GM23338 (cell line): ENCODE measurements around the gene GNG4. TPM values are rescaled to one million over a fixed set of nuclear protein-coding genes. Genes with fewer than 3 reads are reported as not detected.

ENCODE experiments used
- ATAC-seq: fragments of 200-7000 bp; cut with Tn5 transposase; 3 replicates; pipeline ENCODE4 v1.9.1; 2020
- DNase-seq: peaks from one replicate; pipeline ENCODE4 v3.0.0-alpha.2; 2015; ENCODE audit warnings: low spot score
- H2AFZ ChIP-seq: fragments of 200-600 bp; sonication (generic); 2 replicates; pipeline ENCODE4 v1.8.0; 2016; ENCODE audit warnings: antibody characterized with exemption, mild to moderate bottlenecking, moderate library complexity
- H3F3A ChIP-seq: fragments of 200-600 bp; sonication (generic); replicated peaks from 2 replicates; pipeline ENCODE4 v1.8.0; 2017; ENCODE audit warnings: antibody characterized with exemption, mixed run types, low read depth
- H3K27ac ChIP-seq: fragments of 200-600 bp; sonication (generic); 2 replicates; pipeline ENCODE4 v1.6.1; 2016; ENCODE audit warnings: low read depth
- H3K27me3 ChIP-seq: fragments of 200-600 bp; sonication (generic); 2 replicates; pipeline ENCODE4 v1.8.0; 2016; ENCODE audit warnings: mild to moderate bottlenecking, mixed run types, moderate library complexity; ENCODE audit not compliant: insufficient read depth
- H3K36me3 ChIP-seq: fragments of 200-600 bp; sonication (generic); 2 replicates; pipeline ENCODE4 v1.8.0; 2016; ENCODE audit warnings: mild to moderate bottlenecking; ENCODE audit not compliant: insufficient read depth
- H3K4me1 ChIP-seq: fragments of 200-600 bp; sonication (generic); 2 replicates; pipeline ENCODE4 v1.8.0; 2016; ENCODE audit warnings: mild to moderate bottlenecking, moderate library complexity; ENCODE audit not compliant: insufficient read depth
- H3K4me2 ChIP-seq: fragments of 200-600 bp; sonication (generic); 2 replicates; pipeline ENCODE4 v1.7.1; 2017; ENCODE audit warnings: mixed run types
- H3K4me3 ChIP-seq: fragments of 200-600 bp; sonication (generic); 2 replicates; pipeline ENCODE4 v1.6.1; 2016; ENCODE audit warnings: mixed run types
- H3K79me2 ChIP-seq: fragments of 200-600 bp; sonication (generic); replicated peaks from 2 replicates; pipeline ENCODE4 v1.8.0; 2017; ENCODE audit warnings: mild to moderate bottlenecking; ENCODE audit not compliant: insufficient read depth
- H3K9me2 ChIP-seq: fragments of 200-600 bp; sonication (generic); 2 replicates; pipeline ENCODE4 v1.8.0; 2017; ENCODE audit not compliant: insufficient read depth
- H4K20me1 ChIP-seq: fragments of 200-600 bp; sonication (generic); replicated peaks from 2 replicates; pipeline ENCODE4 v1.8.0; 2017; ENCODE audit warnings: mild to moderate bottlenecking; ENCODE audit not compliant: insufficient read depth
- H3K27ac Mint-ChIP-seq: 2 replicates; pipeline ENCODE4 v1.8.0; 2020; ENCODE audit warnings: inconsistent platforms, mild to moderate bottlenecking, moderate library complexity, mixed read lengths
- H3K27me3 Mint-ChIP-seq: 3 replicates; pipeline ENCODE4 v1.8.0; 2022; ENCODE audit warnings: low read depth, mild to moderate bottlenecking, moderate library complexity, mixed read lengths, inconsistent platforms; ENCODE audit not compliant: insufficient read depth, poor library complexity
- H3K36me3 Mint-ChIP-seq: 3 replicates; pipeline ENCODE4 v1.8.0; 2021; ENCODE audit warnings: low read depth, mild to moderate bottlenecking, inconsistent platforms, moderate library complexity, mixed read lengths
- H3K4me1 Mint-ChIP-seq: 3 replicates; pipeline ENCODE4 v1.8.0; 2020; ENCODE audit warnings: mild to moderate bottlenecking, inconsistent platforms, mixed read lengths
- H3K4me3 Mint-ChIP-seq: 3 replicates; pipeline ENCODE4 v1.8.0; 2021; ENCODE audit warnings: moderate library complexity, mild to moderate bottlenecking, inconsistent platforms, mixed read lengths
- H3K9me3 Mint-ChIP-seq: 3 replicates; pipeline ENCODE4 v1.8.0; 2020; ENCODE audit warnings: moderate library complexity, mild to moderate bottlenecking, inconsistent platforms, mixed read lengths
- CREB1 ChIP-seq: fragments of 250-450 bp; sonication (Bioruptor Pico); IDR thresholded peaks from 2 replicates; pipeline ENCODE4 v1.5.0; 2020; ENCODE audit warnings: low read depth, mild to moderate bottlenecking, moderate library complexity
- CTCF ChIP-seq, 2 experiments: fragments of 200-600 bp in 1 of 2; sonication (generic) in 1 of 2; conservative IDR thresholded peaks; 2 replicates each; pipeline versions ENCODE4 v1.5.1 to v1.6.1; 2016 to 2017; ENCODE audit warnings: antibody characterized with exemption in 2 of 2, low read depth in 2 of 2, mild to moderate bottlenecking in 2 of 2, moderate library complexity in 1 of 2
- EZH2 ChIP-seq: fragments of 200-600 bp; sonication (generic); IDR thresholded peaks from one replicate; pipeline ENCODE4 v1.8.0; 2017; ENCODE audit warnings: antibody characterized with exemption, mild to moderate bottlenecking, low read depth; ENCODE audit not compliant: unreplicated experiment
- EZH2phosphoT487 ChIP-seq: fragments of 200-600 bp; sonication (generic); IDR thresholded peaks from one replicate; pipeline ENCODE4 v1.8.1; 2018; ENCODE audit warnings: antibody characterized with exemption; ENCODE audit not compliant: unreplicated experiment
- JUNB ChIP-seq: IDR thresholded peaks from one replicate; pipeline ENCODE4 v1.6.1; 2016; ENCODE audit warnings: antibody characterized with exemption; ENCODE audit not compliant: unreplicated experiment
- NANOG ChIP-seq: IDR thresholded peaks from 2 replicates; pipeline ENCODE4 v1.6.1; 2016; ENCODE audit warnings: antibody characterized with exemption, borderline replicate concordance
- POLR2AphosphoS5 ChIP-seq: IDR thresholded peaks from 2 replicates; pipeline ENCODE4 v1.6.1; 2016; ENCODE audit warnings: antibody characterized with exemption, low read depth
- REST ChIP-seq: IDR thresholded peaks from one replicate; pipeline ENCODE4 v1.6.1; 2018; ENCODE audit warnings: antibody characterized with exemption; ENCODE audit not compliant: unreplicated experiment
- STAT1 ChIP-seq: IDR thresholded peaks from one replicate; pipeline ENCODE4 v1.6.1; 2016; ENCODE audit warnings: antibody characterized with exemption; ENCODE audit not compliant: unreplicated experiment
- ZNF114 ChIP-seq: fragments of 250-450 bp; sonication (Bioruptor Pico); IDR thresholded peaks from 2 replicates; pipeline ENCODE4 v1.5.0; 2020; ENCODE audit warnings: mild to moderate bottlenecking, moderate library complexity
- ZNF331 ChIP-seq: fragments of 250-450 bp; sonication (Bioruptor Pico); IDR thresholded peaks from 2 replicates; pipeline ENCODE4 v1.5.0; 2020; ENCODE audit warnings: low read depth, mild to moderate bottlenecking, moderate library complexity
- ZNF462 ChIP-seq: fragments of 250-450 bp; sonication (Bioruptor Pico); IDR thresholded peaks from 2 replicates; pipeline ENCODE4 v1.5.0; 2020; ENCODE audit warnings: mild to moderate bottlenecking, moderate library complexity
- polyA plus RNA-seq: library from polyadenylated mRNA; unstranded; fragments of >200 nt; fragmentation: Nextera tagmentation; extraction: Ambion mirVana; gene quantifications from 2 replicates; pipeline ENCODE4 v1.2.1, GENCODE V29; 2016
- total RNA-seq: library from RNA; depleted of rRNA; stranded (reverse); fragments of >200 nt; shearing (Covaris generic); gene quantifications from 2 replicates; pipeline ENCODE4 v1.2.3, GENCODE V29; 2014
- TF ChIP-seq, protein P1 (sequence below): IDR thresholded peaks from 2 replicates; pipeline ENCODE4 v1.6.1; 2016; ENCODE audit warnings: antibody characterized with exemption

The GNG4 gene
- total and polyA plus RNA-seq, 2 experiments from 2014 or later, result 40.2 to 49.2 TPM

- Histone ChIP-seq H3K4me3 (no peak overlapping the region), H3K79me2 (no peaks in the 10 kb centered on the region), H3K9me2 (no peaks in the 10 kb centered on the region), H3K27ac (no peak overlapping the region), H4K20me1 (no peaks in the 10 kb centered on the region), H3K4me1 (no peaks in the 10 kb centered on the region), H3K4me2 (no peak overlapping the region), H3F3A (no peaks in the 10 kb centered on the region), H3K27me3 (no peaks in the 10 kb centered on the region), H3K36me3 (no peaks in the 10 kb centered on the region), H2AFZ (no peak overlapping the region)
- peaks cover 31% of the 10 kb centered on the region for H3K9me3 Mint-ChIP-seq
- H3K36me3 Mint-ChIP-seq, result peaks cover 74% of the 10 kb centered on the region
- no peak overlapping the region for H3K27ac Mint-ChIP-seq
- TF ChIP-seq CTCF (conservative IDR thresholded peaks at IDR 0.05; ENCODE audit: low read depth in 2 of 2) (no peak), JUNB (no peak), POLR2AphosphoS5 (no peak), STAT1 (no peak), EZH2phosphoT487 (no peak), REST (no peak), NANOG (no peak), ZNF114 (CRISPR knock-in tag) (no peak), ZNF331 (CRISPR knock-in tag) (no peak), ZNF462 (CRISPR knock-in tag) (no peak), CREB1 (CRISPR knock-in tag) (no peak), EZH2 (no peak)
- TF ChIP-seq, protein P1, sequence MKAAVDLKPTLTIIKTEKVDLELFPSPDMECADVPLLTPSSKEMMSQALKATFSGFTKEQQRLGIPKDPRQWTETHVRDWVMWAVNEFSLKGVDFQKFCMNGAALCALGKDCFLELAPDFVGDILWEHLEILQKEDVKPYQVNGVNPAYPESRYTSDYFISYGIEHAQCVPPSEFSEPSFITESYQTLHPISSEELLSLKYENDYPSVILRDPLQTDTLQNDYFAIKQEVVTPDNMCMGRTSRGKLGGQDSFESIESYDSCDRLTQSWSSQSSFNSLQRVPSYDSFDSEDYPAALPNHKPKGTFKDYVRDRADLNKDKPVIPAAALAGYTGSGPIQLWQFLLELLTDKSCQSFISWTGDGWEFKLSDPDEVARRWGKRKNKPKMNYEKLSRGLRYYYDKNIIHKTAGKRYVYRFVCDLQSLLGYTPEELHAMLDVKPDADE, result no peak
- no peak overlapping the region for H3K4me3 Mint-ChIP-seq
- peaks cover 5% of the 10 kb centered on the region for H3K27me3 Mint-ChIP-seq
- H3K4me1 Mint-ChIP-seq, result peaks cover 3% of the 10 kb centered on the region; the same call in 2 of the 3 replicates
- ATAC-seq (no peak), DNase-seq (no peak)
Observed at GRCh38 chr1:235586992-235587391, 62.6 kb downstream of the GNG4 start.
